K562 (cell line): ENCODE data around the gene TENM4. TPM values are rescaled to one million over a fixed set of nuclear protein-coding genes. Genes with fewer than 3 reads are reported as not detected.

Source experiments
- ATAC-seq: fragments of 200-7000 bp; cut with Tn5 transposase; 3 replicates; pipeline ENCODE4 v1.9.1; 2020; ENCODE audit warnings: moderate library complexity
- BruUV-seq: library from RNA; stranded (reverse); fragments of 400-500 nt; replicated peaks from 2 replicates; lab custom pipeline; 2021; lab: Mats Ljungman, UMichigan
- CTCF ChIA-PET: fragments of 300-600 bp; formaldehyde crosslinking; extraction: SDS; loops from one replicate; lab custom pipeline; 2021; ENCODE audit warnings: low intra/inter-chr PET ratio; lab: Yijun Ruan, JAX
- POLR2A ChIA-PET: fragments of 300-600, 350-650 bp; sonication (Branson Sonifier 250); formaldehyde crosslinking; extraction: SDS; loops from one replicate; lab custom pipeline; 2021; ENCODE audit warnings: antibody characterized with exemption, inconsistent platforms; lab: Yijun Ruan, JAX
- DNase-seq, 4 experiments: peaks; one replicate each; pipeline versions ENCODE4 v3.0.0 to v3.0.0-alpha.2; 2011 to 2018; ENCODE audit warnings: low spot score in 3 of 4, mixed read lengths in 3 of 4; ENCODE audit errors: extremely low read depth in 1 of 4
- FAIRE-seq: peaks from 2 replicates; lab custom pipeline; 2011; peaks lifted over from hg19 to GRCh38; lab: Jason Lieb, UNC
- H2AFZ ChIP-seq: 2 replicates; pipeline ENCODE4 v1.6.0; 2011; ENCODE audit warnings: low read depth, low read length, control low read depth, inconsistent platforms
- H3K27ac ChIP-seq: fragments of 200-600 bp; 3 replicates; pipeline ENCODE4 v1.8.0; 2011; ENCODE audit warnings: low read depth, mild to moderate bottlenecking, control low read depth, inconsistent platforms, low read length, moderate library complexity, mixed read lengths; ENCODE audit errors: extremely low read depth
- H3K27me3 ChIP-seq, 2 experiments: fragments of 300-600 bp in 1 of 2; 2 replicates in 1 of 2; 3 replicates in 1 of 2; pipeline versions ENCODE4 v1.6.0 to v1.8.0; 2011; ENCODE audit warnings: inconsistent platforms in 2 of 2, low read length in 2 of 2, mild to moderate bottlenecking in 1 of 2, mixed read lengths in 1 of 2, moderate library complexity in 1 of 2; ENCODE audit not compliant: control insufficient read depth in 2 of 2, insufficient read depth in 2 of 2
- H3K36me3 ChIP-seq: fragments of 300-600 bp; 3 replicates; pipeline ENCODE4 v1.8.0; 2011; ENCODE audit warnings: mild to moderate bottlenecking, low read length, inconsistent platforms; ENCODE audit not compliant: control insufficient read depth, insufficient read depth
- H3K4me1 ChIP-seq, 2 experiments: fragments of 200-600 bp in 1 of 2; replicated peaks in 1 of 2; 2 replicates in 1 of 2; 3 replicates in 1 of 2; pipeline versions ENCODE4 v1.5.1 to v1.8.0; 2011; ENCODE audit warnings: inconsistent platforms in 2 of 2, low read length in 2 of 2, mild to moderate bottlenecking in 1 of 2, mixed read lengths in 1 of 2, moderate library complexity in 1 of 2; ENCODE audit not compliant: control insufficient read depth in 2 of 2, insufficient read depth in 2 of 2
- H3K4me2 ChIP-seq: 2 replicates; pipeline ENCODE4 v1.6.1; 2011; ENCODE audit warnings: low read length, control low read depth, inconsistent platforms, mixed read lengths; ENCODE audit not compliant: insufficient read depth
- H3K4me3 ChIP-seq: fragments of 200-600 bp; sonication (generic), shearing (Covaris generic); 2 replicates; pipeline ENCODE4 v1.5.1; 2016; ENCODE audit warnings: control low read depth, inconsistent platforms
- H3K79me2 ChIP-seq: fragments of 200-600 bp; 3 replicates; pipeline ENCODE4 v1.8.0; 2011; ENCODE audit warnings: low read length, inconsistent platforms; ENCODE audit not compliant: control insufficient read depth, insufficient read depth
- H3K9ac ChIP-seq, 2 experiments: 2 replicates each; pipeline versions ENCODE4 v1.6.0 to v1.6.1; 2011; ENCODE audit warnings: low read depth in 2 of 2, low read length in 2 of 2, control low read depth in 1 of 2, inconsistent platforms in 1 of 2, mild to moderate bottlenecking in 1 of 2, mixed read lengths in 1 of 2; ENCODE audit not compliant: insufficient read depth in 1 of 2
- H3K9me1 ChIP-seq: one replicate; pipeline ENCODE4 v1.6.0; 2011; ENCODE audit warnings: inconsistent platforms, mild to moderate bottlenecking, low read length, moderate library complexity; ENCODE audit not compliant: control insufficient read depth, insufficient read depth
- H3K9me3 ChIP-seq: replicated peaks from 2 replicates; pipeline ENCODE4 v1.5.1; 2011; ENCODE audit warnings: low read depth, low read length, inconsistent platforms; ENCODE audit not compliant: control insufficient read depth, insufficient read depth
- H4K20me1 ChIP-seq: replicated peaks from 2 replicates; pipeline ENCODE4 v1.6.1; 2011; ENCODE audit warnings: low read length, inconsistent platforms, mixed read lengths; ENCODE audit not compliant: control insufficient read depth, insufficient read depth
- CEBPB ChIP-seq: fragments of 450-650 bp; IDR thresholded peaks from 2 replicates; pipeline ENCODE4 v1.6.1; 2016; ENCODE audit warnings: missing genetic modification characterization, missing compliant biosample characterization
- EWSR1 ChIP-seq: fragments of 450-650 bp; IDR thresholded peaks from 2 replicates; pipeline ENCODE4 v1.6.1; 2018; ENCODE audit warnings: borderline replicate concordance, mild to moderate bottlenecking, low read depth, moderate library complexity; ENCODE audit not compliant: partially characterized antibody
- HNRNPH1 ChIP-seq: fragments of 200-400 bp; formaldehyde crosslinking; optimal IDR thresholded peaks from 2 replicates; pipeline ENCODE3; 2017; ENCODE audit warnings: low read depth, mild to moderate bottlenecking, low read length, moderate library complexity
- HNRNPLL ChIP-seq: fragments of 200-400 bp; formaldehyde crosslinking; IDR thresholded peaks from 2 replicates; pipeline ENCODE4 v1.6.1; 2017; ENCODE audit warnings: low read length, low read depth, mild to moderate bottlenecking; ENCODE audit not compliant: poor library complexity, severe bottlenecking
- SMARCA4 ChIP-seq: fragments of 450-650 bp; IDR thresholded peaks from 2 replicates; pipeline ENCODE4 v1.6.1; 2016
- TCF3 ChIP-seq: sonication (generic); formaldehyde crosslinking; IDR thresholded peaks from 2 replicates; pipeline ENCODE4 v1.4.0; 2020; ENCODE audit warnings: mild to moderate bottlenecking, missing genetic modification reagents
- WGBS: fragments of 100-300 bp; shearing (Covaris generic); methylation state at CpG from one replicate; pipeline ENCODE4 v1.1.6; 2016; ENCODE audit warnings: low coverage, mixed read lengths; ENCODE audit not compliant: insufficient coverage; ENCODE audit errors: missing lambda C conversion rate; 5-methylcytosine and 5-hydroxymethylcytosine counted together
- in situ Hi-C: fragments of 300-500 bp; cut with MboI; formaldehyde crosslinking; loops from 4 replicates; pipeline ENCODE4 v1.15.0; 2018; ENCODE audit warnings: inconsistent platforms, mixed read lengths
- intact Hi-C: fragments of 100-400 bp; cut with micrococcal nuclease; formaldehyde crosslinking; loops from 2 replicates; pipeline ENCODE4 v1.14.2; 2022
- polyA plus RNA-seq, 8 experiments: library from polyadenylated mRNA; depleted of rRNA in 4 of 8; stranded (reverse) in 5 of 8; unstranded in 3 of 8; fragments of >200 nt; fragmentation: Nextera tagmentation in 2 of 8; fragmentation: Illumina TruSeq in 1 of 8; extraction: Ambion mirVana in 2 of 8; extraction: Trizol in 1 of 8; gene quantifications; 2 replicates each; pipeline versions ENCODE4 v1.2.1 to v1.2.3, GENCODE V29; 2011 to 2014; ENCODE audit warnings: inconsistent platforms in 1 of 8, missing spikeins in 1 of 8
- total RNA-seq, 7 experiments: library from RNA; depleted of rRNA in 6 of 7; stranded (reverse); fragments of >200 nt in 6 of 7; fragmentation: Illumina TruSeq in 2 of 7; extraction: Trizol in 2 of 7; gene quantifications; 2 replicates each; pipeline versions ENCODE4 v1.2.1 to v1.2.3, GENCODE V29; 2011 to 2021; ENCODE audit warnings: low replicate concordance in 1 of 7
- TF ChIP-seq, protein P1 (sequence below), 3 experiments: IDR thresholded peaks in 2 of 3; conservative IDR thresholded peaks in 1 of 3; 2 replicates each; pipeline ENCODE4 v1.5.1; 2011 to 2012; ENCODE audit warnings: low read length in 3 of 3, mild to moderate bottlenecking in 3 of 3, control low read depth in 2 of 3, improper control_type of control experiment in 1 of 3, inconsistent platforms in 1 of 3, low read depth in 1 of 3, mixed read lengths in 1 of 3, moderate library complexity in 1 of 3; ENCODE audit not compliant: insufficient read depth in 2 of 3
- TF ChIP-seq, protein P2 (sequence below): fragments of 450-650 bp; IDR thresholded peaks from one replicate; pipeline ENCODE4 v1.6.1; 2018; ENCODE audit warnings: mild to moderate bottlenecking, moderate library complexity; ENCODE audit not compliant: partially characterized antibody

The TENM4 gene
- total and polyA plus RNA-seq, 9 of the 15 experiments (the other 6 are each of a cell fraction or from before 2014, with no cell fraction given): 0.16 TPM; not detected in 8

DNA sequence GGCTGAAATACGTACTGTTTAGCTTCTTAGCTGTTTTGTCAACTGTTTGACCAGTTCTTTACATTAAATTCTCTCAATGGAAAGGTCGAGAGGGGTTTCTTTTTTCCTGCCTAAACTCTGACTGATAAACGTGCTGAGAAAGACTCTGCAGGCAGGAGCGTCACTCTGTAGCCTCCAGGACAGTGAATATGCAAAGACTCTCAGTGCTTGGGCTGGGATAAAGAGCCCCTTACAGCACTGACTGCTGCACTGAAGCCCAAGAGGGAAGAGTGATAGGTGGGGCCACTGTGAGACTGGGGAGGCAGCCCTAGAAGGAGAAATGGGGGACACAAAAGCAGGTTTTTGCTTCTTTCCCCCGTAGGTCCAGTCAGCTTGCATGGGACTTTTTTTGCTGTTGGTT lies 213.5 kb downstream of the TENM4 start (continued):
- TF ChIP-seq HNRNPLL (no peak), HNRNPH1 (no peak)

DNA sequence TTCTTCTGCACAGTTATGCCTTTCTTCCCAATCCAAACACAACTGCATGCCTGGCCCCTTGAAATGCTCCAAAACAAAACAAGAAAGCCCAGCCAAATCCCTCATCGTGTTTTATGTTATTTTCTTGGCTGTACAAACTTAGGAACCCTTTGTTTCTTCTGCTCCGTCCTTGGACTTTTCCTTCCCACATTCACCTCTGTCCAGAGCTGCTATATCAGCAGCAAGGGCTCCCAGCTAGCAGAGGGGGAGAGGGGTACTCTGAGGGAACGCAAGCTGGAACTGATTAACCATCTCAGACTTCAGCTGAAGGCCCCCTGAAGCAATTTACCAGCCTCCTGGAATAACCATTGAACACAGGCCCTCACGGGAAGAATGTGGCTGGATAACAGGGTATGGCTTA lies 214.7 kb downstream of the TENM4 start:
- BruUV-seq: no TSS peak
- Histone ChIP-seq H3K4me3 (no peak overlapping the region), H3K27ac (no peak overlapping the region), H3K27me3 (no peaks in the 10 kb centered on the region), H3K4me2 (no peak overlapping the region), H3K79me2 (no peaks in the 10 kb centered on the region), H3K4me1 (no peaks in the 10 kb centered on the region), H3K9ac (no peak overlapping the region), H4K20me1 (no peaks in the 10 kb centered on the region), H3K9me3 (no peaks in the 10 kb centered on the region), H3K36me3 (no peaks in the 10 kb centered on the region), H2AFZ (no peak overlapping the region), H3K9me1 (no peaks in the 10 kb centered on the region)
- TF ChIP-seq CEBPB: no peak
- no peak for TF ChIP-seq SMARCA4
- no peak for TF ChIP-seq EWSR1
- TF ChIP-seq, protein P1, sequence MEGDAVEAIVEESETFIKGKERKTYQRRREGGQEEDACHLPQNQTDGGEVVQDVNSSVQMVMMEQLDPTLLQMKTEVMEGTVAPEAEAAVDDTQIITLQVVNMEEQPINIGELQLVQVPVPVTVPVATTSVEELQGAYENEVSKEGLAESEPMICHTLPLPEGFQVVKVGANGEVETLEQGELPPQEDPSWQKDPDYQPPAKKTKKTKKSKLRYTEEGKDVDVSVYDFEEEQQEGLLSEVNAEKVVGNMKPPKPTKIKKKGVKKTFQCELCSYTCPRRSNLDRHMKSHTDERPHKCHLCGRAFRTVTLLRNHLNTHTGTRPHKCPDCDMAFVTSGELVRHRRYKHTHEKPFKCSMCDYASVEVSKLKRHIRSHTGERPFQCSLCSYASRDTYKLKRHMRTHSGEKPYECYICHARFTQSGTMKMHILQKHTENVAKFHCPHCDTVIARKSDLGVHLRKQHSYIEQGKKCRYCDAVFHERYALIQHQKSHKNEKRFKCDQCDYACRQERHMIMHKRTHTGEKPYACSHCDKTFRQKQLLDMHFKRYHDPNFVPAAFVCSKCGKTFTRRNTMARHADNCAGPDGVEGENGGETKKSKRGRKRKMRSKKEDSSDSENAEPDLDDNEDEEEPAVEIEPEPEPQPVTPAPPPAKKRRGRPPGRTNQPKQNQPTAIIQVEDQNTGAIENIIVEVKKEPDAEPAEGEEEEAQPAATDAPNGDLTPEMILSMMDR (IDR thresholded peaks at IDR 0.05 in 2 of 3, conservative IDR thresholded peaks at IDR 0.05 in 1 of 3; ENCODE audit: insufficient read depth in 2 of 3, low read depth in 1 of 3, low read length in 3 of 3): no peak
- TF ChIP-seq TCF3 (CRISPR knock-in tag): no peak
- TF ChIP-seq, protein P2, sequence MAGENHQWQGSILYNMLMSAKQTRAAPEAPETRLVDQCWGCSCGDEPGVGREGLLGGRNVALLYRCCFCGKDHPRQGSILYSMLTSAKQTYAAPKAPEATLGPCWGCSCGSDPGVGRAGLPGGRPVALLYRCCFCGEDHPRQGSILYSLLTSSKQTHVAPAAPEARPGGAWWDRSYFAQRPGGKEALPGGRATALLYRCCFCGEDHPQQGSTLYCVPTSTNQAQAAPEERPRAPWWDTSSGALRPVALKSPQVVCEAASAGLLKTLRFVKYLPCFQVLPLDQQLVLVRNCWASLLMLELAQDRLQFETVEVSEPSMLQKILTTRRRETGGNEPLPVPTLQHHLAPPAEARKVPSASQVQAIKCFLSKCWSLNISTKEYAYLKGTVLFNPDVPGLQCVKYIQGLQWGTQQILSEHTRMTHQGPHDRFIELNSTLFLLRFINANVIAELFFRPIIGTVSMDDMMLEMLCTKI: no peak
- intact Hi-C loops: no loop called here
- no peak for ATAC-seq
- ChIA-PET CTCF (no interaction called here), POLR2A (interaction anchor here (0.8 to 1.0 kb wide), 2 partner anchors 26 to 40 kb away, joined by 3 to 4 read pairs; no protein-coding TSS in a partner anchor)
- in situ Hi-C loops: no loop called here
- 0% methylated on average over 4 of the region's 4 CpGs for WGBS
- no peak for DNase-seq
- no peak for FAIRE-seq
